ENCODE results near the gene LRRC8C. TPM values are rescaled to one million over a fixed set of nuclear protein-coding genes. Genes with fewer than 3 reads are reported as not detected.

LRRC8C gene
- total RNA-seq, 1 experiment from 2014 or later, result 8.4 TPM

DNA sequence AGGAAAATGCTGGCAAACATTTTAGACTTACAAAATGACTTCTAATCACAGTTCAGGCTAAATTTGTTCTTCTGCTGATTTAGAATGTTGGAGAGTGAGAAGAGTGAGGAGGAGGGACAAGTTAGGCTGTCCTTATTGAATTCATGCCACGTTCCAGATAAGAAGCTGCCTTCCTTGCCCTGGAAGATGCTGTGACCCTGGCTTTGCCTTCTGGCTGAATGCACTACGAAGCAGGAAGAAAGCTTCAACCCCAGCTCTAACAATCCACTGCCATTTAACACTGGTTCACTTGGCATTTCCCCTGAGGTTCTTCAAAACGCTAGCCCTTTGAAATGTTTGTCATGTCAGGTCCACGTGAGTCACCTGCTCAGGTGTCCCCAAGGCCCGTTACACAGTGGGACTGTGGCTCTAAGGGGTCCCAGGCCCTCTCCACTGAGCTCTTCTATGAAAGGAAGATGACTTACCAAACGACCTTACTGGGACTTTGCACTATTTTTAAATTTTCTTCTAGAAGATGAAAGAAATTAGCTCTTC, 30.0 kb upstream of the LRRC8C start:
- no peak for DNase-seq (ENCODE audit: low read depth, low spot score)
- H3K27ac ChIP-seq (ENCODE audit: low read depth, low read length), result no peak overlapping the region
- BruUV-seq (replicated peaks), result no TSS peak
- no peak for TF ChIP-seq ZFX (IDR thresholded peaks at IDR 0.05)
- TF ChIP-seq EGR1 (IDR thresholded peaks at IDR 0.05; ENCODE audit: low read depth), result no peak
- no peak for TF ChIP-seq ELF1 (IDR thresholded peaks at IDR 0.05; ENCODE audit: borderline replicate concordance, low read depth)
- TF ChIP-seq EZH2 (IDR thresholded peaks at IDR 0.05), result no peak
- TF ChIP-seq, protein P1, sequence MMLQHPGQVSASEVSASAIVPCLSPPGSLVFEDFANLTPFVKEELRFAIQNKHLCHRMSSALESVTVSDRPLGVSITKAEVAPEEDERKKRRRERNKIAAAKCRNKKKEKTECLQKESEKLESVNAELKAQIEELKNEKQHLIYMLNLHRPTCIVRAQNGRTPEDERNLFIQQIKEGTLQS (IDR thresholded peaks at IDR 0.05), result no peak
- TF ChIP-seq SIN3A (IDR thresholded peaks at IDR 0.05; ENCODE audit: low read depth), result no peak
- no peak for TF ChIP-seq SP1 (IDR thresholded peaks at IDR 0.05; ENCODE audit: low read depth)
- TF ChIP-seq FOSL1 (IDR thresholded peaks at IDR 0.05; ENCODE audit: low read depth), result no peak
- no peak for TF ChIP-seq ZNF274 (IDR thresholded peaks at IDR 0.05; ENCODE audit: low read depth, low read length)
- TF ChIP-seq CEBPB (IDR thresholded peaks at IDR 0.05; ENCODE audit: low read depth), result no peak
- TF ChIP-seq YY1 (IDR thresholded peaks at IDR 0.05; ENCODE audit: extremely low read depth, insufficient replicate concordance, low read depth, low read length), result no peak
- no peak for TF ChIP-seq POLR2AphosphoS5 (IDR thresholded peaks at IDR 0.05; ENCODE audit: low read depth, low read length)
- TF ChIP-seq, protein P2, sequence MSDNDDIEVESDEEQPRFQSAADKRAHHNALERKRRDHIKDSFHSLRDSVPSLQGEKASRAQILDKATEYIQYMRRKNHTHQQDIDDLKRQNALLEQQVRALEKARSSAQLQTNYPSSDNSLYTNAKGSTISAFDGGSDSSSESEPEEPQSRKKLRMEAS (IDR thresholded peaks at IDR 0.05), result no peak
- TF ChIP-seq SRF (IDR thresholded peaks at IDR 0.05; ENCODE audit: low read depth), result no peak
- TF ChIP-seq, protein P3, sequence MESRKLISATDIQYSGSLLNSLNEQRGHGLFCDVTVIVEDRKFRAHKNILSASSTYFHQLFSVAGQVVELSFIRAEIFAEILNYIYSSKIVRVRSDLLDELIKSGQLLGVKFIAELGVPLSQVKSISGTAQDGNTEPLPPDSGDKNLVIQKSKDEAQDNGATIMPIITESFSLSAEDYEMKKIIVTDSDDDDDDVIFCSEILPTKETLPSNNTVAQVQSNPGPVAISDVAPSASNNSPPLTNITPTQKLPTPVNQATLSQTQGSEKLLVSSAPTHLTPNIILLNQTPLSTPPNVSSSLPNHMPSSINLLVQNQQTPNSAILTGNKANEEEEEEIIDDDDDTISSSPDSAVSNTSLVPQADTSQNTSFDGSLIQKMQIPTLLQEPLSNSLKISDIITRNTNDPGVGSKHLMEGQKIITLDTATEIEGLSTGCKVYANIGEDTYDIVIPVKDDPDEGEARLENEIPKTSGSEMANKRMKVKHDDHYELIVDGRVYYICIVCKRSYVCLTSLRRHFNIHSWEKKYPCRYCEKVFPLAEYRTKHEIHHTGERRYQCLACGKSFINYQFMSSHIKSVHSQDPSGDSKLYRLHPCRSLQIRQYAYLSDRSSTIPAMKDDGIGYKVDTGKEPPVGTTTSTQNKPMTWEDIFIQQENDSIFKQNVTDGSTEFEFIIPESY (IDR thresholded peaks at IDR 0.05; ENCODE audit: extremely low read depth, insufficient replicate concordance, low read length), result no peak
- TF ChIP-seq, protein P4, sequence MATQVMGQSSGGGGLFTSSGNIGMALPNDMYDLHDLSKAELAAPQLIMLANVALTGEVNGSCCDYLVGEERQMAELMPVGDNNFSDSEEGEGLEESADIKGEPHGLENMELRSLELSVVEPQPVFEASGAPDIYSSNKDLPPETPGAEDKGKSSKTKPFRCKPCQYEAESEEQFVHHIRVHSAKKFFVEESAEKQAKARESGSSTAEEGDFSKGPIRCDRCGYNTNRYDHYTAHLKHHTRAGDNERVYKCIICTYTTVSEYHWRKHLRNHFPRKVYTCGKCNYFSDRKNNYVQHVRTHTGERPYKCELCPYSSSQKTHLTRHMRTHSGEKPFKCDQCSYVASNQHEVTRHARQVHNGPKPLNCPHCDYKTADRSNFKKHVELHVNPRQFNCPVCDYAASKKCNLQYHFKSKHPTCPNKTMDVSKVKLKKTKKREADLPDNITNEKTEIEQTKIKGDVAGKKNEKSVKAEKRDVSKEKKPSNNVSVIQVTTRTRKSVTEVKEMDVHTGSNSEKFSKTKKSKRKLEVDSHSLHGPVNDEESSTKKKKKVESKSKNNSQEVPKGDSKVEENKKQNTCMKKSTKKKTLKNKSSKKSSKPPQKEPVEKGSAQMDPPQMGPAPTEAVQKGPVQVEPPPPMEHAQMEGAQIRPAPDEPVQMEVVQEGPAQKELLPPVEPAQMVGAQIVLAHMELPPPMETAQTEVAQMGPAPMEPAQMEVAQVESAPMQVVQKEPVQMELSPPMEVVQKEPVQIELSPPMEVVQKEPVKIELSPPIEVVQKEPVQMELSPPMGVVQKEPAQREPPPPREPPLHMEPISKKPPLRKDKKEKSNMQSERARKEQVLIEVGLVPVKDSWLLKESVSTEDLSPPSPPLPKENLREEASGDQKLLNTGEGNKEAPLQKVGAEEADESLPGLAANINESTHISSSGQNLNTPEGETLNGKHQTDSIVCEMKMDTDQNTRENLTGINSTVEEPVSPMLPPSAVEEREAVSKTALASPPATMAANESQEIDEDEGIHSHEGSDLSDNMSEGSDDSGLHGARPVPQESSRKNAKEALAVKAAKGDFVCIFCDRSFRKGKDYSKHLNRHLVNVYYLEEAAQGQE (IDR thresholded peaks at IDR 0.05; ENCODE audit: low read depth), result no peak
- intact Hi-C loops (cut with micrococcal nuclease), result no loop called here
- no peaks in the 10 kb centered on the region for H4K20me1 ChIP-seq (ENCODE audit: insufficient read depth)
- ATAC-seq, result no peak
- H3K79me2 ChIP-seq (ENCODE audit: insufficient read depth, low read length), result no peaks in the 10 kb centered on the region
- H3K36me3 ChIP-seq (ENCODE audit: control insufficient read depth in 1 of 2, insufficient read depth in 2 of 2, low read length in 2 of 2), result no peaks in the 10 kb centered on the region
- ChIA-PET CTCF (interaction anchor here (1.9 kb wide), 1 partner anchor 119 kb away, joined by 5 read pairs; no protein-coding TSS in a partner anchor), POLR2A (no interaction called here), RAD21 (ENCODE audit: low non-redundant PET in 1 of 2, low total read pairs in 2 of 2, uncharacterized antibody in 2 of 2, unreplicated experiment in 2 of 2) (no interaction called here)
- no peaks in the 10 kb centered on the region for H3K9me3 ChIP-seq (ENCODE audit: control insufficient read depth in 1 of 2, insufficient read depth in 1 of 2, low read depth in 1 of 2, low read length in 2 of 2)
- H2AFZ ChIP-seq (ENCODE audit: low read depth, low read length, poor library complexity, severe bottlenecking), result no peak overlapping the region
- no peak overlapping the region for H3K4me2 ChIP-seq (ENCODE audit: low read length)
- no peaks in the 10 kb centered on the region for H3K9me2 ChIP-seq (ENCODE audit: insufficient read depth)
- H3K27me3 ChIP-seq (ENCODE audit: insufficient read depth, low read length), result no peaks in the 10 kb centered on the region
- peaks cover 10 to 11% of the 10 kb centered on the region in 2 experiments; a peak in 3 of 4 replicates for H3K4me1 ChIP-seq (ENCODE audit: control insufficient read depth in 1 of 2, insufficient read depth in 2 of 2, low read length in 2 of 2)
- no peak overlapping the region for H3K4me3 ChIP-seq (replicated peaks in 1 of 2; ENCODE audit: low read depth in 1 of 2, low read length in 2 of 2)
- H3K9ac ChIP-seq (ENCODE audit: low read length), result no peak overlapping the region

Measured in HCT116 (cell line).